B cell (primary cell): ENCODE measurements around the gene SEC61B.

Source experiments
- EZH2 ChIP-seq: IDR thresholded peaks from 2 replicates; pipeline ENCODE4 v1.6.1; 2012; ENCODE audit warnings: borderline replicate concordance, low read depth, mild to moderate bottlenecking, moderate library complexity, low read length; ENCODE audit not compliant: insufficient read depth, poor library complexity, severe bottlenecking
- TF ChIP-seq, protein P1 (sequence below): fragments of 200-600 bp; IDR thresholded peaks from one replicate; pipeline ENCODE4 v1.8.0; 2022; ENCODE audit warnings: antibody characterized with exemption, mild to moderate bottlenecking

DNA sequence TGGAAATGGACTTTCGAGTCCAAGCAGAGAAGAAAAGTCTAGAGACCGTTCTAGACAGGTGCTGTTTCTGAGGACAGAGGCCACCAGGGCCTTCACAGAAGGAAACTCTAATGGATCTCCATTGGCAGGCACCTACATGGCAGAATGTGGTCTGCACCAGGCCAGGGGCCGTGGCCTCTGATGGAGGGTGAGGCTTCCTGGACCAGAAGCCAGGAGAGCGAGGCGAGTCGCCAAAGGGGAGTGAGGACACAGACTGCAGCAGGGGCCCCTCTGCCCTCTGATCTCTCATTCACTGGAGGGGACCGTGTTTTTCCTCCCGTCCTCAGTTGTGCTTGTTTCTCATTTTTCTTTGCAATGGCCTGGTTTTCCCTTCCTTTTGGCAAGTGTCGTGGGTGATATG lies 41.4 kb upstream of the SEC61B start:
- TF ChIP-seq, protein P1, sequence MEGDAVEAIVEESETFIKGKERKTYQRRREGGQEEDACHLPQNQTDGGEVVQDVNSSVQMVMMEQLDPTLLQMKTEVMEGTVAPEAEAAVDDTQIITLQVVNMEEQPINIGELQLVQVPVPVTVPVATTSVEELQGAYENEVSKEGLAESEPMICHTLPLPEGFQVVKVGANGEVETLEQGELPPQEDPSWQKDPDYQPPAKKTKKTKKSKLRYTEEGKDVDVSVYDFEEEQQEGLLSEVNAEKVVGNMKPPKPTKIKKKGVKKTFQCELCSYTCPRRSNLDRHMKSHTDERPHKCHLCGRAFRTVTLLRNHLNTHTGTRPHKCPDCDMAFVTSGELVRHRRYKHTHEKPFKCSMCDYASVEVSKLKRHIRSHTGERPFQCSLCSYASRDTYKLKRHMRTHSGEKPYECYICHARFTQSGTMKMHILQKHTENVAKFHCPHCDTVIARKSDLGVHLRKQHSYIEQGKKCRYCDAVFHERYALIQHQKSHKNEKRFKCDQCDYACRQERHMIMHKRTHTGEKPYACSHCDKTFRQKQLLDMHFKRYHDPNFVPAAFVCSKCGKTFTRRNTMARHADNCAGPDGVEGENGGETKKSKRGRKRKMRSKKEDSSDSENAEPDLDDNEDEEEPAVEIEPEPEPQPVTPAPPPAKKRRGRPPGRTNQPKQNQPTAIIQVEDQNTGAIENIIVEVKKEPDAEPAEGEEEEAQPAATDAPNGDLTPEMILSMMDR = no peak
- TF ChIP-seq EZH2 = no peak
